HepG2 (cell line): ENCODE results near the gene NDUFB8. TPM values are rescaled to one million over a fixed set of nuclear protein-coding genes. Genes with fewer than 3 reads are reported as not detected.

ENCODE experiments used
- ASH2L ChIP-seq: fragments of 300-600, 200-600 bp; sonication (generic); IDR thresholded peaks from 2 replicates; pipeline ENCODE4 v1.7.0; 2017; ENCODE audit warnings: low read depth, mild to moderate bottlenecking, moderate library complexity, mixed read lengths, low read length; ENCODE audit not compliant: insufficient read length
- ATF7 ChIP-seq, 2 experiments: fragments of 450-650 bp in 1 of 2; sonication (generic) in 1 of 2; formaldehyde crosslinking in 1 of 2; IDR thresholded peaks; 2 replicates each; pipeline versions ENCODE4 v1.4.0 to v1.6.1; 2016 to 2020; ENCODE audit warnings: antibody characterized with exemption in 1 of 2, mild to moderate bottlenecking in 1 of 2, missing genetic modification reagents in 1 of 2
- EP300 ChIP-seq, 3 experiments: sonication (generic) in 1 of 3; formaldehyde crosslinking in 1 of 3; IDR thresholded peaks; 2 replicates each; pipeline versions ENCODE4 v1.5.1 to v1.6.1; 2011 to 2020; ENCODE audit warnings: low read depth in 2 of 3, low read length in 2 of 3, borderline replicate concordance in 1 of 3, improper control_type of control experiment in 1 of 3, mild to moderate bottlenecking in 1 of 3, missing genetic modification reagents in 1 of 3, moderate library complexity in 1 of 3
- ETV5 ChIP-seq: IDR thresholded peaks from 2 replicates; pipeline ENCODE4 v1.6.1; 2018; ENCODE audit warnings: missing biosample characterization, missing genetic modification reagents, inconsistent platforms, borderline replicate concordance
- MIXL1 ChIP-seq: IDR thresholded peaks from 2 replicates; pipeline ENCODE4 v1.6.1; 2016
- MZF1 ChIP-seq: sonication (generic); formaldehyde crosslinking; IDR thresholded peaks from 2 replicates; pipeline ENCODE4 v1.8.1; 2023; ENCODE audit warnings: mild to moderate bottlenecking, missing genetic modification reagents, borderline replicate concordance
- NFKB2 ChIP-seq: sonication (generic); formaldehyde crosslinking; IDR thresholded peaks from 2 replicates; pipeline ENCODE4 v1.4.0; 2020; ENCODE audit warnings: missing genetic modification reagents, borderline replicate concordance
- RAD21 ChIP-seq: fragments of 450-650 bp; formaldehyde crosslinking; IDR thresholded peaks from 2 replicates; pipeline ENCODE4 v1.5.0; 2020; ENCODE audit warnings: mild to moderate bottlenecking
- SP2 ChIP-seq: sonication (generic); formaldehyde crosslinking; IDR thresholded peaks from 2 replicates; pipeline ENCODE4 v1.5.1; 2020; ENCODE audit warnings: mild to moderate bottlenecking, missing genetic modification reagents
- THYN1 ChIP-seq: sonication (generic); formaldehyde crosslinking; IDR thresholded peaks from 2 replicates; pipeline ENCODE4 v1.8.1; 2023; ENCODE audit warnings: low read depth, mild to moderate bottlenecking, moderate library complexity, missing genetic modification reagents, borderline replicate concordance
- YEATS2 ChIP-seq: sonication (generic); formaldehyde crosslinking; IDR thresholded peaks from 2 replicates; pipeline ENCODE4 v1.4.0; 2020; ENCODE audit warnings: missing genetic modification reagents, borderline replicate concordance
- ZMYM4 ChIP-seq: sonication (generic); formaldehyde crosslinking; IDR thresholded peaks from 2 replicates; pipeline ENCODE4 v1.8.1; 2023; ENCODE audit warnings: mild to moderate bottlenecking, missing genetic modification reagents
- ZNF597 ChIP-seq: sonication (generic); formaldehyde crosslinking; IDR thresholded peaks from 2 replicates; pipeline ENCODE4 v1.5.0; 2020; ENCODE audit warnings: missing genetic modification reagents
- ZNF605 ChIP-seq: sonication (generic); formaldehyde crosslinking; IDR thresholded peaks from 2 replicates; pipeline ENCODE4 v1.8.0; 2022; ENCODE audit warnings: mild to moderate bottlenecking, missing genetic modification reagents
- ZNF800 ChIP-seq: sonication (generic); formaldehyde crosslinking; IDR thresholded peaks from 2 replicates; pipeline ENCODE4 v1.4.0; 2020; ENCODE audit warnings: missing genetic modification reagents
- ZNF83 ChIP-seq: sonication (generic); formaldehyde crosslinking; IDR thresholded peaks from 2 replicates; pipeline ENCODE4 v1.4.0; 2020; ENCODE audit warnings: missing genetic modification reagents, mild to moderate bottlenecking, borderline replicate concordance
- polyA plus RNA-seq, 8 experiments: library from polyadenylated mRNA; depleted of rRNA in 3 of 8; stranded (reverse) in 7 of 8; unstranded in 1 of 8; fragments of >200 nt; fragmentation: Illumina TruSeq in 4 of 8; extraction: Trizol in 4 of 8; gene quantifications; 2 replicates each; pipeline versions ENCODE4 v1.2.1 to v1.2.3, GENCODE V29; 2011 to 2016; ENCODE audit warnings: low read depth in 4 of 8, missing spikeins in 1 of 8, mixed read lengths in 1 of 8; ENCODE audit not compliant: insufficient read depth in 1 of 8
- total RNA-seq, 5 experiments: library from RNA; depleted of rRNA; stranded (reverse); fragments of >200 nt; fragmentation: Illumina TruSeq; extraction: Trizol; gene quantifications; 2 replicates each; pipeline ENCODE4 v1.2.3, GENCODE V29; 2016; ENCODE audit warnings: low read depth in 1 of 5
- TF ChIP-seq, protein P1 (sequence below): sonication (generic); formaldehyde crosslinking; IDR thresholded peaks from 2 replicates; pipeline ENCODE4 v1.4.0; 2020; ENCODE audit warnings: mild to moderate bottlenecking, missing genetic modification reagents

The NDUFB8 gene
- total and polyA plus RNA-seq, 2 of the 13 experiments (the other 11 are each of a cell fraction or from before 2014, with no cell fraction given), result 210 to 216 TPM

- TF ChIP-seq ETV5, result peak; percentile 90
- peak; percentile 93; the same call in 1 of the 2 replicates for TF ChIP-seq YEATS2 (CRISPR knock-in tag)
- no peak for TF ChIP-seq ZNF605 (CRISPR knock-in tag)
- peak; percentile 85 for TF ChIP-seq MIXL1 (CRISPR knock-in tag)
- no peak for TF ChIP-seq RAD21
- peak in 1 of 2 experiments; percentile 24; a peak in 1 of 4 replicates for TF ChIP-seq EP300 (IDR thresholded peaks at IDR 0.05; ENCODE audit: low read depth in 2 of 2, low read length in 2 of 2)
- TF ChIP-seq EP300 (CRISPR knock-in tag; IDR thresholded peaks at IDR 0.05; ENCODE audit: borderline replicate concordance), result no peak
- peak; percentile 79 for TF ChIP-seq ASH2L
- no peak for TF ChIP-seq ZNF83
- no peak for TF ChIP-seq ZNF800 (CRISPR knock-in tag)
- TF ChIP-seq, protein P1, sequence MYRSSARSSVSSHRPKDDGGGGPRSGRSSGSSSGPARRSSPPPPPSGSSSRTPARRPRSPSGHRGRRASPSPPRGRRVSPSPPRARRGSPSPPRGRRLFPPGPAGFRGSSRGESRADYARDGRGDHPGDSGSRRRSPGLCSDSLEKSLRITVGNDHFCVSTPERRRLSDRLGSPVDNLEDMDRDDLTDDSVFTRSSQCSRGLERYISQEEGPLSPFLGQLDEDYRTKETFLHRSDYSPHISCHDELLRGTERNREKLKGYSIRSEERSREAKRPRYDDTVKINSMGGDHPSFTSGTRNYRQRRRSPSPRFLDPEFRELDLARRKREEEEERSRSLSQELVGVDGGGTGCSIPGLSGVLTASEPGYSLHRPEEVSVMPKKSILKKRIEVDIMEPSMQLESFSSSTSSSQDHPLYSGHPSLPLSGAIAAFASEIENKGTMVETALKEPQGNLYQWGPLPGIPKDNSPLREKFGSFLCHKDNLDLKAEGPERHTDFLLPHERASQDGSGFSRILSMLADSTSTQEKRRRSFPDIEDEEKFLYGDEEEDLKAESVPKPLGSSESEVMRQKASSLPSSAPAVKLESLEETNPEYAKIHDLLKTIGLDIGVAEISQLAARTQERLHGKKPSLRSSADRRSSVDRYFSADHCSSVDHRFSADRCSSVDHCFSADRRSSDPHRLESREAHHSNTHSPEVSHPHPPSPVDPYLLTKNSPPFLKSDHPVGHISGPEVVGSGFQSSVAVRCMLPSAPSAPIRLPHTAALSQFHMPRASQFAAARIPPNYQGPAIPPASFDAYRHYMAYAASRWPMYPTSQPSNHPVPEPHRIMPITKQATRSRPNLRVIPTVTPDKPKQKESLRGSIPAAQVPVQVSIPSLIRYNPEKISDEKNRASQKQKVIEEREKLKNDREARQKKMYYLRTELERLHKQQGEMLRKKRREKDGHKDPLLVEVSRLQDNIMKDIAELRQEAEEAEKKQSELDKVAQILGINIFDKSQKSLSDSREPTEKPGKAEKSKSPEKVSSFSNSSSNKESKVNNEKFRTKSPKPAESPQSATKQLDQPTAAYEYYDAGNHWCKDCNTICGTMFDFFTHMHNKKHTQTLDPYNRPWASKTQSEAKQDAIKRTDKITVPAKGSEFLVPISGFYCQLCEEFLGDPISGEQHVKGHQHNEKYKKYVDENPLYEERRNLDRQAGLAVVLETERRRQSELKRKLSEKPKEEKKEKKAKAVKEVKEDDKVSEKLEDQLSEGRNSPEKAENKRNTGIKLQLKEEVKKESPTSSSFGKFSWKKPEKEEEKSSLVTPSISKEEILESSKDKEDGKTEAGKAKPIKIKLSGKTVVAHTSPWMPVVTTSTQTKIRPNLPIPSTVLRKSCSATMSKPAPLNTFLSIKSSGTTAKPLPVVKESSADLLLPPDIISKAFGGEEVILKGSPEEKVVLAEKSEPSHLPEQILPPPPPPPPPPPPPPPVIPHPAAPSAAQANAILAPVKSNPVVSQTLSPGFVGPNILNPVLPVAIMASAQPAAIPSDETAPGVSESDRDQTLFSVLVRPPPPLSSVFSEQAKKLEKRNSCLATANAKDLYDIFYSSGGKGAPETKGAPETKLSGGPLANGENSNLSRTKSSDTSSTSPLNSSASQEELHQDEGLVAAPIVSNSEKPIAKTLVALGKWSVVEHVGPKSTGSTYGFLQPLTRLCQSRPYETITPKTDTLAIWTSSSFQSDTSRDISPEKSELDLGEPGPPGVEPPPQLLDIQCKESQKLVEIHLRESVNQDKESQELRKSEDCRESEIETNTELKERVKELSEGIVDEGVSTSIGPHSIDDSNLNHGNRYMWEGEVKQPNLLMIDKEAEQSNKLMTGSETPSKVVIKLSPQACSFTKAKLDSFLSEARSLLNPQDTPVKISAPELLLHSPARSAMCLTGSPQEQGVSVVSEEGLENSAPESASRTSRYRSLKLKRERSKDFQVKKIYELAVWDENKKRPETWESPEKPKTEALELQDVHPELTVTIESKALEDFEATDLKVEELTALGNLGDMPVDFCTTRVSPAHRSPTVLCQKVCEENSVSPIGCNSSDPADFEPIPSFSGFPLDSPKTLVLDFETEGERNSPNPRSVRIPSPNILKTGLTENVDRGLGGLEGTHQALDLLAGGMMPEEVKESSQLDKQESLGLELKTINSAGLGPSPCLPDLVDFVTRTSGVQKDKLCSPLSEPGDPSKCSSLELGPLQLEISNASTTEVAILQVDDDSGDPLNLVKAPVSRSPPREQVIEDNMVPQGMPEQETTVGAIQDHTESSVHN (CRISPR knock-in tag), result no peak
- TF ChIP-seq ATF7 (IDR thresholded peaks at IDR 0.05), result no peak
- TF ChIP-seq ATF7 (CRISPR knock-in tag; IDR thresholded peaks at IDR 0.05), result no peak
- TF ChIP-seq ZNF597 (CRISPR knock-in tag), result no peak
- no peak for TF ChIP-seq MZF1 (CRISPR knock-in tag)
- peak; percentile 98 for TF ChIP-seq ZMYM4 (CRISPR knock-in tag)
- TF ChIP-seq NFKB2, result peak; percentile 48; the same call in 1 of the 2 replicates
- no peak for TF ChIP-seq THYN1 (CRISPR knock-in tag)
- TF ChIP-seq SP2 (CRISPR knock-in tag), result peak; percentile 30; the same call in 1 of the 2 replicates
Observed at GRCh38 chr10:100535715-100536353, 6.2 kb upstream of the NDUFB8 start, which contains the start of gene HIF1AN (continued).
